CD4-positive, CD25-positive, alpha-beta regulatory T cell (primary cell): Measurements from ENCODE around the gene THSD7A. TPM values are rescaled to one million over a fixed set of nuclear protein-coding genes. Genes with fewer than 3 reads are reported as not detected.

Source experiments
- ATAC-seq, 2 donors: fragments of 150-1000 bp; cut with Tn5 transposase; one replicate each; pipeline ENCODE4 v1.10.0; 2021; ENCODE audit warnings: low read depth in 2 of 2, moderate number of reproducible peaks in 2 of 2, moderate library complexity in 1 of 2
- DNase-seq, 3 donors: peaks; one replicate each; pipeline versions ENCODE4 v3.0.0 to v3.0.0-alpha.2; 2012 to 2022; ENCODE audit warnings: mixed read lengths in 1 of 3
- H3K27ac ChIP-seq: one replicate; pipeline ENCODE4 v1.7.0; 2013; ENCODE audit warnings: mild to moderate bottlenecking, low read length; ENCODE audit not compliant: insufficient read depth, poor library complexity, severe bottlenecking
- H3K27me3 ChIP-seq: one replicate; pipeline ENCODE4 v1.7.0; 2013; ENCODE audit warnings: low read length; ENCODE audit not compliant: control insufficient read depth, insufficient read depth
- H3K36me3 ChIP-seq: one replicate; pipeline ENCODE4 v1.7.0; 2013; ENCODE audit warnings: mild to moderate bottlenecking, low read length, moderate library complexity; ENCODE audit not compliant: control insufficient read depth, insufficient read depth
- H3K4me1 ChIP-seq: 2 replicates; pipeline ENCODE4 v1.7.0; 2013; ENCODE audit warnings: mild to moderate bottlenecking, low read length; ENCODE audit not compliant: insufficient read depth, control insufficient read depth, poor library complexity, severe bottlenecking
- H3K4me3 ChIP-seq: one replicate; pipeline ENCODE4 v1.7.0; 2013; ENCODE audit warnings: low read depth, mild to moderate bottlenecking, low read length, moderate library complexity
- H3K9me3 ChIP-seq, 2 experiments: 1 replicate in 1 of 2; 2 replicates in 1 of 2; pipeline ENCODE4 v1.7.0; 2013; ENCODE audit warnings: low read length in 2 of 2, mild to moderate bottlenecking in 1 of 2, moderate library complexity in 1 of 2; ENCODE audit not compliant: control insufficient read depth in 2 of 2
- H3K27ac Mint-ChIP-seq, 3 donors: one replicate each; pipeline ENCODE4 v1.8.0; 2020 to 2022; ENCODE audit warnings: mild to moderate bottlenecking in 3 of 3, mixed read lengths in 3 of 3, moderate library complexity in 2 of 3
- H3K27me3 Mint-ChIP-seq: one replicate; pipeline ENCODE4 v1.8.0; 2022; ENCODE audit warnings: mild to moderate bottlenecking, mixed read lengths
- H3K36me3 Mint-ChIP-seq: one replicate; pipeline ENCODE4 v1.8.0; 2020; ENCODE audit warnings: mixed read lengths
- H3K4me1 Mint-ChIP-seq, 4 donors: one replicate each; pipeline ENCODE4 v1.8.0; 2020 to 2022; ENCODE audit warnings: mixed read lengths in 4 of 4, mild to moderate bottlenecking in 1 of 4
- H3K4me3 Mint-ChIP-seq, 4 donors: one replicate each; pipeline ENCODE4 v1.8.0; 2020 to 2022; ENCODE audit warnings: mild to moderate bottlenecking in 4 of 4, mixed read lengths in 4 of 4, moderate library complexity in 3 of 4
- H3K9me3 Mint-ChIP-seq, 7 donors: one replicate each; pipeline ENCODE4 v1.8.0; 2020 to 2022; ENCODE audit warnings: mixed read lengths in 7 of 7, mild to moderate bottlenecking in 3 of 7, moderate library complexity in 2 of 7
- polyA plus RNA-seq, 4 donors: library from polyadenylated mRNA; unstranded; fragments of 300-500 nt; fragmentation: Illumina TruSeq; gene quantifications; one replicate each; pipeline ENCODE4 v1.2.3, GENCODE V29; 2021
- total RNA-seq: library from RNA; stranded (reverse); gene quantifications from one replicate; pipeline ENCODE4 v1.2.3, GENCODE V29; 2022

Gene THSD7A
- total and polyA plus RNA-seq, 5 donors from 2014 or later: 0.02 TPM; not detected in 4

DNA sequence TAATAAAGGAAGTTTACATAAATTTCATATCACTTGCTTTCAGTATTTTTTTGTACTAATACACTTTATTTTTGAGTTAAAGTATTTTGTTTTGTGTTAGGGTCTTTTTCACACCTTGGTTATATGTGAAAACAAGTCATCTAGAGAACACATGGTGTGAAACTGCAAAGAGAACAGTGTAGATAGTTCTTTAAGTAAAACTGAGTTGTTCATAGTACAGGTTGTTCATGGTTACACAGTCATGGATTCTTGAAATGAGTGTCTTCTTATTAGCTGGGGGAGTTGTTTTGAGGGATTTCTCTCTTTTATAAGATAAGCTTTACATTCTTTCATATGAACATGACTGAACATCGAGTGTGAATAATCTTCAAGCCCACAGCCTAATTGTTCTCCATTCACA lies 244.2 kb downstream of the THSD7A start:
- Histone ChIP-seq H3K27me3 (no peaks in the 10 kb centered on the region), H3K27ac (no peak overlapping the region), H3K4me3 (no peak overlapping the region), H3K9me3 (no peaks in the 10 kb centered on the region), H3K4me1 (no peaks in the 10 kb centered on the region), H3K36me3 (no peaks in the 10 kb centered on the region)
- Mint-ChIP-seq H3K9me3 (peaks cover 0 to 3% (median 2%) of the 10 kb centered on the region in 7 donors), H3K36me3 (no peaks in the 10 kb centered on the region), H3K4me3 (no peak overlapping the region), H3K4me1 (no peaks in the 10 kb centered on the region), H3K27ac (no peak overlapping the region), H3K27me3 (no peaks in the 10 kb centered on the region)
- DNase-seq (no peak), ATAC-seq (no peak)

DNA sequence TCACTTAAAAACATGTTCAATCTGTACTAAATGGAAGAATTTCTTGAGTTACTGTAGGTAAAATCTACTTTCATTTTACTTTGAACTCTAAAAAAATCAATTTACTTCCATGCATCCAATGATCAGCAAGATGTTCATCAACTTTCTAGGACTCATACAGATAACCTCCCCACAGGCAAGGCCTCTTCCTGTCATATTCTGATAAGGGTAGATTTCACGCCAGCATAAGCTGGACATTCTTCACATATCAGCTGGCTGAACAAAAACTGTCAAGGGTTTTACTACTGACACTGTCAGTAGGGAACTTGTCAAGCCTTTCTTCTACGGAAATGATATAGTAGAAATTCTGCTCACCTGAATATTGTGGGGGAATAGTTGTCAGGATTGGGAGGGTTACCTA lies 244.9 kb downstream of the THSD7A start:
- no peaks in the 10 kb centered on the region for H3K4me1 Mint-ChIP-seq
- H3K4me3 ChIP-seq: no peak overlapping the region
- no peaks in the 10 kb centered on the region for H3K36me3 Mint-ChIP-seq
- ATAC-seq: no peak
- no peak overlapping the region for H3K27ac ChIP-seq
- peaks cover 0 to 3% (median 2%) of the 10 kb centered on the region in 7 donors for H3K9me3 Mint-ChIP-seq
- H3K27me3 Mint-ChIP-seq: no peaks in the 10 kb centered on the region
- DNase-seq: no peak
- no peaks in the 10 kb centered on the region for H3K4me1 ChIP-seq
- H3K4me3 Mint-ChIP-seq: no peak overlapping the region
- no peaks in the 10 kb centered on the region for H3K9me3 ChIP-seq
- H3K36me3 ChIP-seq: no peaks in the 10 kb centered on the region
- H3K27me3 ChIP-seq: no peaks in the 10 kb centered on the region
- no peak overlapping the region for H3K27ac Mint-ChIP-seq

GRCh38 chr7:11584406-11585031 lies 247.5 kb downstream of the THSD7A start:
- ATAC-seq (no peak), DNase-seq (no peak)
- Mint-ChIP-seq H3K36me3 (no peaks in the 10 kb centered on the region), H3K4me1 (no peaks in the 10 kb centered on the region), H3K27me3 (no peaks in the 10 kb centered on the region), H3K9me3 (peaks cover 0 to 3% (median 2%) of the 10 kb centered on the region in 7 donors), H3K4me3 (no peak overlapping the region), H3K27ac (no peak overlapping the region)
- Histone ChIP-seq H3K36me3 (no peaks in the 10 kb centered on the region), H3K27ac (no peak overlapping the region), H3K9me3 (no peaks in the 10 kb centered on the region), H3K27me3 (no peaks in the 10 kb centered on the region), H3K4me1 (no peaks in the 10 kb centered on the region), H3K4me3 (no peak overlapping the region)

DNA sequence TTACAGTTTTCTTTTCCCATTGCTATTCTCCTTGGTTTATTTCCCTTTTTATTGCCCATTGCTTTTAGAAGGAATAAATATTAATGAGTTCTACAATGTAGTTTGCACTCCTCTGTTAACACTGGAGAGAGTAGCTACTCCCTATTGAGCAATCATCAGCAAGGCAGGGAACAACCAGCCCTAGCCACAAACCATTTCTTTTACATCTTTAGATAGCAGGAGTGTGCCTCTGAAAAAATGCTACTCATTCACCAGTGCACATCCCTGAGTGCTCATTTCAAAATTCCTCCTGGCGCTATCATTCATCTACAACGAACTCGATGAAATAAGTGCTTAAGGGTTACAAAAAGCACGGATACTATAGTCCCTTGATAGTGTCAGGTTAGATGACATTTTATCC lies 252.9 kb downstream of the THSD7A start:
- Histone ChIP-seq H3K4me1 (no peaks in the 10 kb centered on the region), H3K9me3 (no peaks in the 10 kb centered on the region), H3K27me3 (no peaks in the 10 kb centered on the region), H3K27ac (no peak overlapping the region), H3K4me3 (no peak overlapping the region), H3K36me3 (no peaks in the 10 kb centered on the region)
- no peak overlapping the region for H3K27ac Mint-ChIP-seq
- no peaks in the 10 kb centered on the region for H3K36me3 Mint-ChIP-seq
- peaks cover 0 to 6% (median 0%) of the 10 kb centered on the region in 7 donors for H3K9me3 Mint-ChIP-seq
- no peak for ATAC-seq
- H3K4me3 Mint-ChIP-seq: no peak overlapping the region
- H3K4me1 Mint-ChIP-seq: no peaks in the 10 kb centered on the region
- H3K27me3 Mint-ChIP-seq: no peaks in the 10 kb centered on the region
- no peak for DNase-seq

DNA sequence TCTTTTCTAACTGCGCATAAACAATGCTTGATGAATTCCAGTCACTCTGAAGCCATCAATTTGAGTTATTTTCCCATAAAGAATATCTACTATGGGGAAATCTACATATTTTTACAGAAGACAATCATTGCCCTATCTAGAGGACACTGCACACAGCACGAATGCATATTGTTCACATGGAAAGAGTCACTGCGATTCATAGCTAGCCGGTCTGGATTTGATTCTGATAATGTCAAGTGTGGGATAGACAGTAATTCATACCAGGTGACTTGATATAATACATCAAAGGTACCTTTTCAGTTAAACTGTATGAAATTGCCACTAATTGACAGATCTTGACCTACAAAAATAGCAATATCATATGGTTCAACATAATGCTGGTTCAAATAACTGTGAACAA lies 255.7 kb downstream of the THSD7A start:
- H3K4me1 Mint-ChIP-seq: no peaks in the 10 kb centered on the region
- no peaks in the 10 kb centered on the region for H3K27me3 Mint-ChIP-seq
- no peak overlapping the region for H3K4me3 ChIP-seq
- no peak overlapping the region for H3K27ac Mint-ChIP-seq
- no peaks in the 10 kb centered on the region for H3K36me3 Mint-ChIP-seq
- H3K9me3 Mint-ChIP-seq: peaks cover 0 to 6% (median 1%) of the 10 kb centered on the region in 7 donors
- H3K4me1 ChIP-seq: no peaks in the 10 kb centered on the region
- H3K27ac ChIP-seq: no peak overlapping the region
- DNase-seq (no peak), ATAC-seq (no peak)
- H3K27me3 ChIP-seq: no peaks in the 10 kb centered on the region
- H3K9me3 ChIP-seq: no peaks in the 10 kb centered on the region
- no peaks in the 10 kb centered on the region for H3K36me3 ChIP-seq
- no peak overlapping the region for H3K4me3 Mint-ChIP-seq

GRCh38 chr7:11573128-11573750 lies 258.8 kb downstream of the THSD7A start:
- no peak overlapping the region for H3K4me3 Mint-ChIP-seq
- Histone ChIP-seq H3K36me3 (no peaks in the 10 kb centered on the region), H3K4me3 (no peak overlapping the region), H3K27ac (no peak overlapping the region), H3K9me3 (no peaks in the 10 kb centered on the region), H3K4me1 (no peaks in the 10 kb centered on the region), H3K27me3 (no peaks in the 10 kb centered on the region)
- no peaks in the 10 kb centered on the region for H3K36me3 Mint-ChIP-seq
- H3K27me3 Mint-ChIP-seq: no peaks in the 10 kb centered on the region
- H3K9me3 Mint-ChIP-seq: peaks cover 0 to 5% (median 4%) of the 10 kb centered on the region in 7 donors
- no peaks in the 10 kb centered on the region for H3K4me1 Mint-ChIP-seq
- no peak overlapping the region for H3K27ac Mint-ChIP-seq
- DNase-seq (no peak), ATAC-seq (no peak)

DNA sequence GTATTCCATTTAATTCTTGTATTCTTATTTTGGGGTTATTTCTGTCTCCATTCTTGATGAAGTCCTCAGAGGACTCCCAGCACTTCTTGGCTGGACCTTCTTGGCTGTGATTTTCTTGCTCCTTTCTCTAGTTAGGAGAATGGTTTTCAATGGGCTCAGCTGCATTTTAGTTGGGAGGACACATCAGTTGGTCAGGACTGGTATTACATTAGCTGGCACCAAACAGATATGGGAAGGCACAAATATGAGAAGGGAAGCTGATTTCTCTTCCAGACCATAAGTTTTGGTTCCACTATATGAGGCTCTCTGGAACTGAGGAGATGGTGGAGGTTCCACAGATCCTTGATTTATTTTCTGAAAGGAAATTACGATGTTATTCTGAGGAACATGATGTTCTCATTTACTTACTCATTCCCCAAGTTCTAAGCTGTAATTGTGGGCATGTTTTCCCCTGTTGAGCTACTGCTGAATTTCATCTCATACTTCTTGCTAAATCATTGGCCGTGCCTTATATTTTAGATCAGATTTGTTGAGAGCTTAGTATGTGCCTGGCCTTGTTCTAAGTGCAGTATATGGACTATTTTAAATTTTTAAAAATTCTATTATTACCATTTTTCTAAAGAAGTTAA lies 261.0 kb downstream of the THSD7A start:
- no peaks in the 10 kb centered on the region for H3K27me3 Mint-ChIP-seq
- Histone ChIP-seq H3K27me3 (no peaks in the 10 kb centered on the region), H3K9me3 (no peaks in the 10 kb centered on the region), H3K4me1 (no peaks in the 10 kb centered on the region), H3K4me3 (no peak overlapping the region), H3K36me3 (no peaks in the 10 kb centered on the region), H3K27ac (no peak overlapping the region)
- no peak for DNase-seq
- no peaks in the 10 kb centered on the region for H3K36me3 Mint-ChIP-seq
- ATAC-seq: no peak
- no peaks in the 10 kb centered on the region for H3K4me1 Mint-ChIP-seq
- peaks cover 2 to 5% (median 4%) of the 10 kb centered on the region in 7 donors for H3K9me3 Mint-ChIP-seq
- H3K4me3 Mint-ChIP-seq: no peak overlapping the region
- H3K27ac Mint-ChIP-seq: no peak overlapping the region

DNA sequence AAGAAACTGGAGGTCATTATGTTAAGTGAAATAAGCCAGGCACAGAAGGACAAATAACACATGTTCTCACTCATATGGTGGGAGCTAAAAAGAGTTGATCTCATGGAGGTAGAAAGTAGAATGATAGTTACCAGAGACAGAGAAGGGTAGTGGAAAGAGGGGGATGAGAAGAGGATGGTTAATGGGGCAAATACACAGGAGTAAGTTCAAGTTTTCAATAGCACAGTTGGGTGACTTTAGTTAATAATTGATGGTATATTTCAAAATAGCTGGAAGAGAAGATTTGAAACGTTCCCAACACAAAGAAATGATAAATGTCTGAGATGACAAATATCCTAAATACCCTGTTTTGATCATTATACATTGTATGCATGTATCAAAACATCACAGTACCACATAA lies 261.8 kb downstream of the THSD7A start:
- no peak for ATAC-seq
- no peaks in the 10 kb centered on the region for H3K36me3 Mint-ChIP-seq
- H3K9me3 Mint-ChIP-seq: peaks cover 2 to 5% (median 4%) of the 10 kb centered on the region in 7 donors

More for the DNA sequence above, 261.8 kb downstream of the THSD7A start:
- H3K27ac Mint-ChIP-seq: no peak overlapping the region
- Histone ChIP-seq H3K27me3 (no peaks in the 10 kb centered on the region), H3K4me1 (no peaks in the 10 kb centered on the region), H3K4me3 (no peak overlapping the region), H3K27ac (no peak overlapping the region), H3K36me3 (no peaks in the 10 kb centered on the region), H3K9me3 (no peaks in the 10 kb centered on the region)
- no peaks in the 10 kb centered on the region for H3K27me3 Mint-ChIP-seq
- DNase-seq: no peak
- H3K4me3 Mint-ChIP-seq: no peak overlapping the region
- H3K4me1 Mint-ChIP-seq: no peaks in the 10 kb centered on the region
